GM19023 (cell line): ENCODE results near the gene KRT13.
A peak's percentile ranks its signal among the peaks of the same experiment; 100 is the strongest.
"Not testable (repeated sequence)": the region's sequence is repeated elsewhere in the genome, so short reads cannot be mapped to it uniquely, and the experiment has no call there.

ENCODE experiments used
- ATAC-seq: cut with Tn5 transposase; IDR thresholded peaks from one replicate; pipeline ENCODE4 v1.9.1; 2021; ENCODE audit warnings: mild to moderate bottlenecking, moderate library complexity; ENCODE audit not compliant: unreplicated experiment

KRT13 gene

DNA sequence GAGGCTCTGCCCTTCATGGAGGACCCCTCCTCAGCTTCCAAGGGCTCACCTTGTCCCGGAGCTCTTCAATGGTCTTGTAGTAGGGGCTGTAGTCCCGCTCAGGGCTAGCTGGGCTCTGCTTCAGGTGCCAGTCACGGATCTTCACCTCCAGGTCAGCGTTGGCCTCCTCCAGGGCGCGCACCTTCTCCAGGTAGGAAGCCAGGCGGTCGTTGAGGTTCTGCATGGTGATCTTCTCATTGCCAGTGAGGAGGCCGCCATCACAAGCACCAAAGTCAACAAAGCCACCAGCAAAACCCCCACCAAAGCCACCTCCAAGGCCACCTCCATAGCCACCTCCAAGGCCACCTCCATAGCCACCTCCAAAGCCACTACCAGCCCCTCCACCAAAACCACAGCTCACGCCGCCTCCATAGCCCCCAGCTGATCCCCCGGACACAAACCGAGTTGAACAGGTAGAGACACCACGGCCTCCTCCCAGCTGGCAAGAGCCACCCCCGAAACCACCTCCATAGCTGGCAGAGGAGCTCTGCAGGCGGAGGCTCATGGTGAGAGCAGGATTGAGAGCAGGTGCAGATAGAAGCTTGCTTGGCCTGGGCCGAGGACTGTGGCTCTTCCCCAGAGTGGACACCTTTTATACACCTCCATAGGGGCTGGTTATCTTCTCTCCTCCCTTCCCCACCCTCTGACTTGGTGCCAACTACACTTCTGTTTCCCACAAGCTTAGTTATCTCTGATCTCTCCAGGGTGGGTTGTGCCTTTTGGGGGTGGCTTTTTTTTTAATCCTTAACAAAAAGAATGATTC lies at the start of gene KRT13:
KRT13 (minus strand) TSS at position 606 of the 802 bp plus-strand sequence; CDS start at position 544, 62 bp downstream.
- no peak for ATAC-seq

DNA sequence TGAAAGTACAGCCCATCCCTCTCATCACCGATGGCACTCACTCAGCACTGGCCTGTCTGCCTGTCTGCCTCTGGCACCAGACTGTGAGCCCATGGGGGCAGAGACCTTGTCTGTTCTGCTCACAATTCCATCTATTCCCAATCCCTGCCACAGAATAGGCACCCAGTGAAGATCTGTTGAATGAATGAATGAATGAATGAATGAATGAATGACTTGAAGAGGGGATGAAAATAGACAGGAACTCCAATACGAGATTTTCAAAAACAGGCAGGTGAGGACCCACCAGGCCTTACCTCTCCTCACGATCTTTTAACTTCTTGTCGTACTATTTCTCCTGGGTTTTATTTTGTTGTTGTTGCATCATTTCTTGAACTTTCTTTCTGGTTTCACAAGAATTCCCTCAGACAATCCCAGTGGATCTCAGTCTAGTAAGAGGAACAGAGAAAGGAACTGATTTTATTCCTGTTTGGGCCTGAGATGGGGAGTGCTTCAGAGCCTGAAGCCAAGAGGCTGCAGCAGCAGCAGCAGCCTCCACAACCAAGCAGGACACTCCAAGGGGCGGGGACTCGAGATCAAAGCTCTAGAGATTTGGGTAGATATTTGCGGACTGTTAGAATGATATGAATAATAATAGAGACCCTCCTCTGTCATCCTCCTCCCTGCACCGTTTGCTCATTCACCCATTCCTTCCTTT lies 48.7 kb upstream of the KRT13 start:
- ATAC-seq, result no peak

DNA sequence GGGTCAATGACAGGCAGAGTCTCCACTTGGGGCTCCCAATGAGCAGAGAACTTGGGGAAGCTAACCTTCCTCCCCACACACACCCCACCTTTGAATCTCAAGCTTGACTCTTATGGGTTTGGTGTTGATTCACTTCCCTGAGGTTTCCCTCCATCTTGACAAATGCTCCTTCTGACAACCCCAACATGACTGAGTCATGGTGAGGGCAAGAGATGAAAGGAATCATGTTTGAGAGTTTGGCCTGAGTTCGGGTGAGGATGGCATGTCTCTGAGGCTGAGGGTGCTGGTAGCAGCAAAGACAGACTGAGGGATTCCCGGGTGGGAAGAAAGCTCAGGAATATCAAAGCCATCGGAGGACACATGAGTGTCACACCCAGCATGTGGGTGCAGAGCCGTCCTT lies 47.8 kb upstream of the KRT13 start:
- no peak for ATAC-seq

DNA sequence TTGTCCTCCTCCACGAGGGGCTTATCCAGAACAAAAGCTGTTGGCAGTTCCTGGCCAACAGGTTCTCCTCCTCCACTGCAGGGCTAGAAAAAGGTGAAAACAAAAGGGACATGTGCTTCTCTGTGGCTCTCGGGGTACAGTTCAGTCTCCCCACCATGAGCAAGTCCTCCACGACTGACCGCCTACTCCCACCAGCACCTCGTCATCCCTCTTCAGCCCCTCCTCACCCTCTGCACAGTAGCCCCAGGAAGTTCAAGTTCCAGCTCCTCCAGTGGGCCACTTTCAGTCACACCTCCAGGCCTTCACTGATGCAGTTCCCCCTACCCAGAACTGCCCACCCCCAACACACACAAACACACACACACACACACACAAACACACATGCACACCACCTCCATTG lies 47.0 kb upstream of the KRT13 start:
- ATAC-seq, result no peak

DNA sequence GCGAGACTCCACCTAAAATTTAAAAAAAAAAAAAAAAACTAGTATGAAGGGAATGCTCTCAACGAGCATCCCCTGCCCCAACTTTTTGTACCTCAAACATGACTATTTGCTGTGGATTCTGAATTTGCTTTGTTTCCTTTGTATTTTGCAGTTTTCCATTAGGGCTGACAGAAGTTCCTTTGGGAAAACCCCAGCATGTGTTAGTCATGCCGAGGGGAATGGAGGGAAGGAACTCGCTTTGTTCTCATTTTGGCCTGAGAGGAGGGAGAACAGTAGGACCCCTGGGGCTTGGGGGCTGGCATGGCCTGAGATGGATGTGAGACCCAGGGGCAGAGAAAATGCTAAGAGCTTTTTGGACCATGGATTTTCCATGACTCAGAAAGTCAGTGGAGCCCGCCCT lies 46.0 kb upstream of the KRT13 start:
- ATAC-seq, result no peak

DNA sequence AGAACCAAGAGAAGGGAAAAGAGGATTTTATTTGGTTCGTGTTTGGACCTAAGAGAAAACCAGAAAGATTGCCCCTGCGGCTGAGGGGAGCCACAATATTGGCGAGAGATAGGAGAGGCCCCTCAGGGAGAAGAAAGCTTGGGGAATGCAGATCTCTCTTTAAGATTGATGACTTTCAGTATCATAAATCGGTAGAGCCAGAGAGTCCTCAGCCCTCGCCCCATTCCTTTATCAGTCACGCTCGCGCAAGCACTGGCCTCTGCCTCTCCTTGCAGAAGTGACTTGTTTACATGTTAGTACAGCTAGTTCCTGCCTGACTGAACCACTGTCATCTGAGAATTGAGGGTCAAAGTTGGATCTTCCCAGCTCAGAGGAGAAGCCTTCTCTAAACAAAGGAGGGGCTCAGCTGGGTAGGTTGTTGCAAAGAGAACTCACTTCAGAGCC lies 44.2 kb upstream of the KRT13 start:
- no peak for ATAC-seq

DNA sequence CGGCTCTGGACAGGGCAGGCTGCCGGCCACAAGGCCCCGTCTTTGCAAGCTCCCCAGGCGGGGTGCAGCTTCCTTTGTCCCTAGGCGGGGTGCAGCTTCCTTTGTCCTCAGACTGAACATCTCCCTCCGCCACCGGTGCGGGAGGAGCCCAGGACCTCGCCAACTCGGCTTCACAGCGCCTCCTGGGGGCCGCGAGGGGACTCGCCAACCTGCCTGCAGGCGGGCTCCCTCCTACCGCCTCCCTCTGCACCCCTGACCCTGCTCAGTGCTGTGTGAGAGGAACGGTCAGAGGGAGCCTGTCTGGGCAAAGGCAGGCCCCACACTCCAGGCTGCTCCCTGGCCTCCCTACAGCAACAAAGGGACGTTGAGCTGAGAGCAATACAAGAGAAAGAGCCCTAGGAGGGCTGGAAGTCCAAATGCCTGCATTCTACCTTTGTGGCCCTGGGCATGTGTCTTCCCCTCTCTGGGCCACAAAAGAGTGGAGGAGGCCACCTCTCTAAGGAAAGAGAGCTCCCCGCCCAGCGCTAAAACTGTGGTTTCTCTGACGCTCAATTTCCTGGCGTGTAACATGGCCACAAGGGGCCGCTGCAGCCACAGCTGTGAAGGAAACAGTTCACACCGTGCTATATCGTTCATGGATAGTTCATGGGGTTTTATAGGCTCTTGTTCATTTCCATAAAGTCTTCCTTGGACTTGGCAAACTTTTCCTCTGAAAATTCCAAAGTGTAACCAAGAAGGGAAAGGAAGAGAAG lies 43.6 kb upstream of the KRT13 start:
- peak; percentile 71 for ATAC-seq

DNA sequence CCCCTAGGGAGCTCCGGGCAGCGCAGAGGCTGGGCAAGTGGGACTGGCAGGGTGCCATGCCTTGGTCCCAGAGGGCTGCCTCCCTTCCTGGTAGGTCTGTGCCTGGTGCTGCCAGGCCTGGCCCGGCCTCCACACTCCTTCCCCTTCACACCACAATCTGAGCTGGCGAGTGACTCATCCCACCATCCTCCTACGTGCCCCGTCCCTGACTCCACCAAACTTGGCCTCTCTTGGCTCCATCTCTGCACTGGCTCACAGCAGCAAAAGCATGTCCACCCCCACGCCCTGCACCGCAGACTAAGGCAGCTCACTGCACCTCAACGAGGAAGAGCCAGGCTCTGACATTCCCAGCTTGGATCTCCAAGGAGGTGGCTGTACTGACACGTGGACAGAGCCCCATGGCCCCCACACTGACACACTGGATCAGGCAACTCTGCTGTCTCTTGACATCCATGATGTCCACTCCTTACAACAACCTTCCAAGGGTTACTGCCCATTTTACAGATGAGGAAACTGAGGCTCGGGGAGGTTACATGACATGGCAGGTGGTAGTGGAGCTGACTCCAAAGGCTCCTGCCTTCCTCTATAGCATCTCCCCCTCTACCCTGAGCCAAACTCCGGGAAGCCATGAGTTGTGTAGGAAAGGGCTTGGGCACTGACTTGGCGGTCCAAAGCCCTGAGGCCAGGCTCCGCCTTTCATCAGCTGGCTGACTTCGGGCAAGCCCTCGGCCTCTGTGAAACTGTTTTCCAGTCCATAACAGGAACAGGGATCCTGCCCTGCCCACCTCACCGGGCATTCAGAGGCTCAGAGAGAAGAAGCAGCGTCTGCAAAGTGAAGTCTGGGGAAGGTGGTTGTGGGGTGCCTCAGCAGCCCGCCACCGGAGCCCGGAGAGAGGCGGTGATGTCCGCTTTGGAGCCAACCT lies 42.8 kb upstream of the KRT13 start:
- ATAC-seq, result no peak

DNA sequence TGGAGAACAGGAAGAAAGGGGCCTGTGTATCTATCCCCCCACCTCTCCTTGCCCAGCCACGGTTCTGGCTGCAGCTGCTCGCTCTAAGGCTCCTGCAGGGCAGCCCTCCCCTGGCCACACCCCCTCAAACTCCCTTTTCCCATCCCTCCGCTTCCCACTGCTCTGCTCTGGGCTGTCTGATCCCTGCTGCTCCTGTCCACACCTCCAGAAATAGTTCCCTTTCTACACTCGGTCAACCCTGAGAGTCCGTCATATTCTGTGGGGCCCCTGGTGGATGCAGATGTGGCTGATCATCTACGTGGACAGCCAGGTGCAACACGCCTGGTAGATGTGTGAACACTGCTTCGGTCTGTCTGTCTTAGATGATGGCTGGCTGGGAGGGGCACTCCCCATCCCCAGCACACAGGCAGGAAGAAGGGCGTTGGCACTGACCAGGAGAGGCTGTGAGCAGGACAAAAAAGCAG lies 42.0 kb upstream of the KRT13 start:
- no peak for ATAC-seq

DNA sequence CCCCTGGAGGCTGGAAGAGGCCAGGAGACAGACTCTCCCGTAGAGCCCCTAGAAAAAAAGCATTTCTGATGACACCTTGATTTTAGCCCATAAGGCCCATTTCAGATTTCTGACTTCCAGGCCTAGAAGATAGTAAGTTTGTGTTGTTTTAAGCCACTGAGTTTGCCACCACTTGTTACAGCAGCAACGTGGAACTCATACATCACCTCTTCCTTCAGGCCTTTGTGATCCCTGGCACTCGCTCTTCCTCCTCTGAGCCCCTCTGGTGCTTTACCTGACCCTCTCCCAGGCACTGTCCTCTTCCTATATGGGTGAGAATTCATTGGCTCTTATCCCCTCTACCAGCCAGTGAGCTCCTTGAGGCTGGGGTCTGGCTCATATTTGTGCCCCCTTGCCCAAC lies 41.4 kb upstream of the KRT13 start:
- ATAC-seq, result no peak

DNA sequence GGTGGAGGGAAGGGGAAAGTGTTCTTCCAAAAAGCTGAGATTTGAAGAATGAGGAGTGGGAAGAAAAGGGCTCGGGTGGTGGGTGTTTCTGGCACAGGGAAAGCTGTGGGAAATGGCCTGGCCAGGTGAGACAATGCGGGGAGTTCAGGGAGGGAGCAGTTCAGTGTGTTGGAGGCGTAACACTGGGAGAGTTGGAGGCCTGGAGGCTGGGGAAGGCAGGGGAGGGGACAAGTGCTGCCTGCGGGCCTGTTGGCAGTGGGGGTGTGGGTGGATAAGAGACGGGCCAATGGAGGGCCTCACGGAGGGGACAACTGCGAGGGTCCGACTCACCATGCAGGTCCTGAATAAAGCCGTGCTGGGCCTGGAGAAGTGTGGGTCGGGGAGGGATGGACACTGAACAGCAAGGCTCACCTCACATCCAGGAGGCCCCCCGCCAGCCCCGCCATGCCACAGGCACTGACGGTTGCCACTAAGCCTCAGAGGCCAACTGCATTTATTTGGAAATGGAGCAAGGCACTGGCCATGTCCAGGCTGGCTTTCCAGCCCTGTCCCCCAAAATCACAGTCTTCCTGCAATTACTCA lies 40.5 kb upstream of the KRT13 start:
- no peak for ATAC-seq

DNA sequence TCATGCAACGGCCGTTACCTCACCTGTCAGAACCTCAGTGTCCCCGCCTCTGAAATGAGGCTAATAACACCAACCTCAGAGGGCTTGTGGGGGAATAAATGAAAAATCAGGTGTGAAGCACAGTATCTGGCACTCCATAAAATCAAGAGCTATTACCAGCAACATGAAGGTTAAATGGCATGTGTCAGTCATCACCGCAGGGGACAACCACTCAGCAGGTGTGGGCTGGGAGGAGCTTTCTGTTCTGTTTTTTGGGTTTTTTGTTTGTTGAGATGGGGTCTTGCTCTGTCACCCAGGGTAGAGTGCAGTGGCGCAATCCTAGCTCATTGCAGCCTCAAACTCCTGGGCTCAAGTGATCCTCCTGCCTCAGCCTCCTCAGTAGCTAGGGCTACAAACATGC lies 39.5 kb upstream of the KRT13 start:
- ATAC-seq, result no peak

DNA sequence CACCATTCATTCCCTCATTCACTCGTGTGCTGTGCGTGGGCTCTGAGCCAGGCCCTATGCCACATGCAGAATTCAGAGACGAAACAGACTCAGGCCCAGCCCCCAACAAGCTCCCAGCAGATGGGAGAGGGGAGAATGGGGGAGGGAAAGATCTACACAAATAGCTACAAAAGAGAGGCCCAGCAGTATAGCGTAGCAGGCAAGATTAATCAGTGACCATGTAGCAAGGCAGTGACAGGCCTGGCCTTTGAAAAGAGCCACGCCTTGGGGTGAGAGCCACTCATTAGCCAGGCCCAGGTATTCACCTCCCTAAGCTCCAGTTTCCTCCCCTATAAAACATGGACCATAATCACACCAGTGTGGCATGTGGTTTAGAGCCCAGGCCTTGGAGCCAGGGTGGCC lies 39.1 kb upstream of the KRT13 start:
- ATAC-seq, result no peak

DNA sequence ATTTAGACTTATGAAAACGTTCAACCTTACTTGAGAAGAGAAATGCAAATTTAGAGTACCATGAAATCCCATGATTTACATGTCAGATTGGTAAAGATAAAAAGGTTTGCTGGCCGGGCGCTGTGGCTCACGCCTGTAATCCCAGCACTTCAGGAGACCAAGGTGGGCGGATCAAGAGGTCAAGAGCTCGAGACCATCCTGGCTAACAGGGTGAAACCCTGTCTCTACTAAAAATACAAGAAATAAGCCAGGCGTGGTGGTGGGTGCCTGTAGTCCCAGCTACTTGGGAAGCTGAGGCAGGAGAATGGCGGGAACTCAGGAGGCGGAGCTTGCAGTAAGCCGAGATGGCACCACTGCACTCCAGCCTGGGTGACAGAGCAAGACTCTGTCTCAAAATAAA lies 37.4 kb upstream of the KRT13 start:
- not testable (repeated sequence) for ATAC-seq

DNA sequence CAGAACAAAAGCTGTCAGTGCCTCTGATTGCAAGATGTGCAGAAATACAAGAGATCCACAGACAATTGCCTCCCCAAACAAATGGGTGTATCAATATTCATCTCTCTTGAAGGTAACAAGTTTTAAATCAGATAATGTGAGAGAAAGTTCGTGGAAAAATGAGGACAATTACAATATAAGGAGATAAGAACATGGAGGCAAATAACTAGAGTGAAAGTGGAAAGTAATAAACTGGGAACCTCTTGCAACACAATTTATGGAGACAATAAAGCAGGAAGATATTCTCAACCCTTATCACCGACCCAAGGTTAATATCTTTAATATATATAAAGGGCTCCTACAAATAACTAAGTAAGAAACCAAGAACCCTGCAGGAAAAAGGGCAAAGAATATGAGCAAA lies 36.9 kb upstream of the KRT13 start:
- ATAC-seq, result no peak

DNA sequence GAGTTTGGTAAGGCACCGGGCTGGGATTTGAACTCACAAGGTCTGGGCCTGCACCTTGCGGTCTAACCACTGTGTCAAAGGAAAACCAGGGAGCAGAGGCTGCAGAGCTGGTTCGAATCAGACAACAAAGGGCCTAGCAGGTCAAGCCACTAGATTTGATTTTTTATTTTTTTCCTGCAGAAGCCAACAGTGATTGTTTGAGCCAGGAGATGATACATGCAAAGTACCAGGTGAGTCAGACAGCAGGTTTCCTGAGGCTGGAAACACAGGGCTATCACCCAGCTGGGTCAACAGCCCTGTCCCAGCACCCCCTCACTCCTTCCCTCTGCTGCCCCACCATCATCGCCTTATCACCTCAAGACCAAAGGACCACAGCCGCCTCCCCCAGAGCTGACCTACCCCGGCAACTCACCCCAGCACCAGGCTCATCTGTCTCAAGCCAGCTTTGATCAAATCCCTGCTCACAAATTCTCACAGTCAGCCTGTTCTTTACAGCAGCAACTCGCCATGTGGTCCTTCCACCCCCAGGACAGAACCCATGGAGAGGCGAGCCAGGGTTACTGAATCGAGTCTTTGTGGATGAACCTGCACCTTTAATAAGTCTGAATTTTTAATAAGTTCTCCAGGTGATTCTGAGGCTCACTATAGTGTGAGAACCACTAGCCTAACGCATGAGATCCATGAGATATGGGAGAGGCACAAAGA lies 35.7 kb upstream of the KRT13 start:
- ATAC-seq, result no peak

DNA sequence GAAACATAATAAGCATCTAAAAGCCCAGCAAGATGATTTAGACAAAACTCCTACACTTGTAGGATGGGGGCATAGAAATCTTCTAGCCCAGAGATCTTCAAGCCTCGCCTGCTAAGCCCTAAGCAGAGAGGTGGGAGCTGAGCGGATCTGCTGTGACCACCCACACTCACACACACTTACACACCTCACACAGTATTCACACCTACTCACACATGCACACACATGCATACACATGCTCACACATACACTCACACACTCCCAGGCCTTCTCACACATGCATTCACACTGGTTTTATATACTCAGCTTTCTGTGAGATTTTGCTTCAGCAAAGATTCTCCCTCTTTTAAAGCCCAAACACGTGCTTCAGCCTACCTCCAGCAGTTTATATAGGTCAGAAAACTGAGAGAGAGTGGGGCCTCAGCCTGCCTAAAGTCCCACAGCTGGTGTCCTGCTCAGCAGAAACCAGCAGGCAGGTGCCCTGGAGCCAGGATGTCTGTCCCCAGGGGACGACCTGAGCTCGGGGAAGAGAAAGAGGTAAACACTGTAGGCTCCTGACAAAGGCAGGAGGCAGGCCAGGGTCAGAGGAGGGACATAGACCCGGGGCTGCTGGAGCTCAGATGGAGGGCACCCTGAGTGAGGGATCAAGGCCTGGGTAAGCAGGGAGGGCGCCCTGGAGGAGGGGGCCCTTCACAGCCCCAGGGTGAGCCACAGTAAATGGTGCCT lies 34.7 kb upstream of the KRT13 start:
- no peak for ATAC-seq

DNA sequence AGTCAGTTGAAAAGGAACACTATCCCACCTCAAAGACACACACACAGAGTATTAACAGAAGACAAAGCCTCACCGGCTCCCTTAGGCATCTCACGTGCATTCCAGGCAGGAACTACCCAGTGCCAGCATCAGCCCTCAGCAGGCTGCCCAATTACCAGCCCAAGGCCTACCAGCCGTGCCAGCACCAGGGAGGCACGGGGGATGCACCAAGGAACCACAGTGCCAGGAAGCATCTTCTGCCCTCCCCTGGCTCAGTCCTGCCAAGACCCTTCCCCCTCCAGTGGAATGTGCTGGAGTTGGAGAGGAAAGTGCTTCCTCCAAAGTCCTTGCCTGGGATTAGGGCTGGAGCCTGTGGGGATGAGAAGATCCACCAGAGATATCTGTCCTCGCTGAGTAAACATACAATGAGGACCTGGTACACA lies 33.7 kb upstream of the KRT13 start:
- no peak for ATAC-seq

DNA sequence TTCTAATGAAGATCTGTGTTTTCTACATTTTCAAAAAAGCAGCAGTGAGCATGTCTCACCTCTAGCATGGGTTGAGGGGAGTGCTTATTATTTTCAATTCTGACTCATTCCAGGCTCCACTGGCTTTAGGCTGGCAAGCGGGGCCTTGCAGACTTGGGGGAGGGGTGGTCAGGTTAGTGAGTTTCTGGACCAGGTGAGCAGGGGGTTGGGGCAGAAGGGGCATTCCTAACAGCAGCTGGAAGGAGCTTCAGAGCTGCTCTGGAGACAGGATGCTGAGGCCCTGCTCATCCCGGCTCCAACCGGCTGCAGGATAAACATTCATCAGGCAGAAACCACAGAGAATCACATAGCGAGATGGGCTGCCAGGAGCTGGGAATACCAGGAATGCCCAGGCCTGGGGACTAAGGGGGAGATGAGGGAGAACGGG lies 33.2 kb upstream of the KRT13 start:
- no peak for ATAC-seq
